ENCODE results near the gene CD80.

The CD80 gene

GRCh38 chr3:119542168-119542767, 17.1 kb downstream of the CD80 start:
- DNase-seq, result no peak

GRCh38 chr3:119541547-119541946, 17.9 kb downstream of the CD80 start:
- DNase-seq, result no peak

- DNase-seq, result no peak
These were observed 20.6 kb downstream of the CD80 start for GRCh38 chr3:119538772-119539171.

GRCh38 chr3:119536757-119537156, 22.7 kb downstream of the CD80 start:
- DNase-seq, result no peak

GRCh38 chr3:119534296-119534695, 25.1 kb downstream of the CD80 start:
- no peak for DNase-seq

- no peak for DNase-seq
These were observed 28.3 kb downstream of the CD80 start for GRCh38 chr3:119531151-119531550.

- DNase-seq, result no peak
These were observed 29.0 kb downstream of the CD80 start for GRCh38 chr3:119530456-119530855.

- DNase-seq, result no peak
These were observed 29.5 kb downstream of the CD80 start for GRCh38 chr3:119529883-119530282.

- DNase-seq, result no peak
These were observed 31.7 kb downstream of the CD80 start for GRCh38 chr3:119527714-119528113.

GRCh38 chr3:119524931-119525662, 34.3 kb downstream of the CD80 start:
- no peak for DNase-seq

- DNase-seq, result no peak
These were observed 41.4 kb downstream of the CD80 start for GRCh38 chr3:119518026-119518425.

GRCh38 chr3:119517112-119517511, 42.3 kb downstream of the CD80 start:
- DNase-seq, result no peak

GRCh38 chr3:119514637-119515036, 44.8 kb downstream of the CD80 start:
- DNase-seq, result no peak

GRCh38 chr3:119510690-119511089, 48.7 kb downstream of the CD80 start:
- no peak for DNase-seq

- no peak for DNase-seq
These were observed 51.1 kb downstream of the CD80 start for GRCh38 chr3:119508172-119508845.

GRCh38 chr3:119507404-119507803, 52.0 kb downstream of the CD80 start:
- no peak for DNase-seq

- no peak for DNase-seq
These were observed 52.8 kb downstream of the CD80 start for GRCh38 chr3:119506631-119507030.

GRCh38 chr3:119500901-119501300, 58.5 kb downstream of the CD80 start:
- no peak for DNase-seq

- DNase-seq, result no peak
These were observed 59.1 kb downstream of the CD80 start for GRCh38 chr3:119500265-119500664.

GRCh38 chr3:119498186-119499011, 61.0 kb downstream of the CD80 start, which contains the start of gene TIMMDC1:
Gene TIMMDC1, plus strand, starts transcription at chr3:119498547. Its CDS starts 187 bp downstream, at chr3:119498734.
- DNase-seq, result peak; percentile 98

- peak; percentile 33 for DNase-seq
These were observed 61.6 kb downstream of the CD80 start for GRCh38 chr3:119497820-119498185.

- DNase-seq, result no peak
These were observed 64.8 kb downstream of the CD80 start for GRCh38 chr3:119494597-119494996.

GRCh38 chr3:119492810-119493209, 66.6 kb downstream of the CD80 start:
- no peak for DNase-seq

All from left hindlimb (tissue), 1 donor.